GM18951 (cell line): ENCODE data around the gene PLEKHB1.

Experiments used
- POLR2A ChIP-seq: IDR thresholded peaks from 4 replicates; pipeline ENCODE4 v1.6.1; 2011; ENCODE audit warnings: mild to moderate bottlenecking; ENCODE audit not compliant: insufficient read length, insufficient read depth; ENCODE audit errors: extremely low read depth
- in situ Hi-C: fragments of 300-500 bp; cut with MboI; formaldehyde crosslinking; loops from one replicate; pipeline ENCODE4 v1.12.0; 2022; ENCODE audit warnings: low sequenced_read_pairs, mixed read lengths, inconsistent platforms; ENCODE audit not compliant: unreplicated experiment

PLEKHB1 gene

DNA sequence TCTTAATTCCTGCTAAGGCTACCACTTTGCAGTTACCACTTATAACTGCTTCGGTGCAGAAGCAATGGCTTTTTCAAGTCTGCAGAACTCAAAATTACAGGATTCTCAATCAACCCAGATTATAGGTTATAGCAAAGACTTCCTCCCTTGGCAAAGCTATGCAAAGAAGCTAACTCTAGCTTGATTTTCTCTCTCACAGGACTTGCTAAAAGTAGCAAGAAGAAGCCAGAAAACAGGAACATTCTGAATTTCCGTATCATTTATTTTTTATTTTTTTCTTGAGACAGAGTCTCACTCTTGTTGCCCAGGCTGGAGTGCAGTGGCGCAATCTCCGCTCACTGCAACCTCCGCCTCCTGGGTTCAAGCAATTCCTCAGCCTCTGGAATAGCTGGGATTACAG lies 10.7 kb upstream of the PLEKHB1 start:
- no peak for TF ChIP-seq POLR2A
- in situ Hi-C loops = no loop called here

DNA sequence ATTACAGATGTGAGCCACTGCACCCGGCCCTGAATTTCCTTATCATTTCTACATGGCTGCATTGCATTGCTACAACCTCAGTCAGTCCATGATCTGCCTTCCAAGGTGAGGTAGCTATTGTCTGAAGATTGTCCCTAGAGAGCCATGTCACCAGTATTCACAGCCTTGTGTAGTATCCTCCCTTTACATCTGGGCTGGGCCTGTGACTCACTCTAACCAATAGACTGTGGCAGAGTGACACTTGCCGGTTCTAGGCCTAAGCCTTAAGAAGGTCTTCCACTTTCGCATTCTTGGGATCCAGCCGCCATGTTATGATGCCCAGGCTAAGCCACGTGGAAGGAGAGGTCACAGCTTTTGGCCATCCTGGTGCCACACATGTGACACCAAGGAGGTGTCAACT lies 10.1 kb upstream of the PLEKHB1 start:
- TF ChIP-seq POLR2A = no peak
- in situ Hi-C loops = no loop called here

DNA sequence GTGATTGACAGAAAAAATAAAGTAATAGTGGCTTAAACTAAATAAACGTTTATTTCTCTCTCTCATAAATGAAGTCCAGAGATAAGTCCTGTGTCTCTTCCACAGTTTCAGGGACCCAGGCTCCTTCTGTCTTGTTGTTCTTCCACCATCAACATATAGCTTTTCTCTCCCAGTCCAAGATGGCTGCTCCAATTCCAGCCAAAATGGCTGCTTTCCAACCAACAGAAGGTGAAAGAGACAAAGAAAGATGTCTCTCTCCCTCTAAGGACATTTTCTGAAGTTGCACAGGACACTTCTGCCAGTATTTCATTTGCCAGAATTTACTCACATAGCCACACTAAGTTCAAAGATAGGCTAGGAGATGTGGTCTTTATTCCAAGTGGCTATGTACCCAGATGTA lies 9.4 kb upstream of the PLEKHB1 start:
- in situ Hi-C loops = no loop called here
- TF ChIP-seq POLR2A = no peak

DNA sequence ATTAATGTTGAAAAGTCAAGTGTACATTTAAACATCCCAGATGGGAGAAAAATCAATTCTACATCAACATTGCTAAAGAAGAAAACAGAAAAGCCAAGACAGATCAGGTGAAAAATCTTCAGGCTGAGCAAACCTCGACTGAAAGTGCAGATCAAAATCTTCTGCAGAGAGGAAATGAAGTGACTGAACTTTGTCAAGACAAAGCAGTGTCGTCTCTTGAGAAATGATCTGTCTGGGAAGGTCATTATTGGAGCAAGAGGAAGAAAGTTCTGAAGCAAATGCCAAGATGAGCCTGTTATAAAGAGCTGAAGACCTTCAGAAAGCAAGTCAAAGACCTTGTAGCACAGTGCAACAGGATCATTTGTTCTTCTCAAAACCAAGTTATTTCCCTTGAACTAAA lies 5.8 kb upstream of the PLEKHB1 start:
- no peak for TF ChIP-seq POLR2A
- in situ Hi-C loops = no loop called here

DNA sequence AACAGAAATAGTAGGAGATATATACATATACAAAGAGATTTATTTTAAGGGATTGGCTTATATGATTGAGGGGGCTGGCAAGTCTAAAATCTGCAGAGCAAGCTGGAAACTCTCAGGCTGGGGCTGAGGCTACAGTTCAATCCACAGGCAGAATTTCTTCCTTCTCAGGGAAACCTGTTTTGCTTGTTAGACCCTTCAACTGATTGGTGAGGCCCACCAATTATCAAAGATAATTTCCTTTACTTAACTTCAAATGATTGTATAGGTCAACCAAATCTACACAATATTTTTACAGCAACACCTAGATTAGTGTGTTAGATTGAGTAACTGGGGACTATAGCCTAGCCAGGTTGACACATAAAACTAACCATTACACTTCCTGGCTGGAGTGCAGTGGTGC lies 4.7 kb upstream of the PLEKHB1 start:
- in situ Hi-C loops = no loop called here
- TF ChIP-seq POLR2A = no peak

DNA sequence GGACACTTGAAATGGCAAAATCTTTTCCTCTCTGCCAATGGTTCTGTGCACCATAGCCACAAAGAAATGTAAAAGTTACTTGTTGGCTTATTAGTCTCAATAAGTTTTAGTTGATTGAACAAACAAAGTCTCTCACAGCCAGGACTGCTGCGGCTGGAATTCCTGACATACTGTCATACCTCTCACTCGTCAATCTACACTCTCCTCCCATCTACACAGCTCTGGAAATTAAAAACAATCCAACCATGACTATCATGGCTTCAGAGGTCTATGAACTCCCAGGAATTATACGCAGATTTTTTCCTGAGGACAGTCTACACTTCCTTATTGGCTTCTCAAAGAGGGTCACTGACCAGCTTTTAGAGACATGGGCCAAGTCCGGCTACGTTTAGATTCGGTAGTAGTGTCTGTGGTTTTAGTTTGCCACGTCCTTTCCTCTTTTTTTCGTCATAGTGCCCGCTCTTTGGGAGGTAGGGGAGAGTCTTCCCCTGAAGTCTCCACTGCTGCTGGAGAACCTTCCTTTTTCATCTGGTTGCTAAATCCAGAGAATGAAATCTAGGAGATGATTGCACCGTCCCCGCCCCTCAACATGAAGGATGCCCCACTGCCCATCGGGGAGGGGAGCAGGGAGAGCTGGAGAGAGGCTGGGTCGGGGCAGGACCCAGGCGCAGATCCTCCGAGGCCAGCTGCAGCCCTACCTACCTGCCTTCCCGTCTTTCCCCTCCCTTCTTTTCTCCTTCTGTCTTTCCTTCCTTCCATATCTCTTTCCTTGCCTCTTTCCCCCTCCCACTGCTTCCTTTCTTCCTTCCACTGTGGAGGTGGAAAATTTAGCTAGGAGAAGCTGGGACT lies 1.0 kb upstream of the PLEKHB1 start:
- in situ Hi-C loops = no loop called here

DNA sequence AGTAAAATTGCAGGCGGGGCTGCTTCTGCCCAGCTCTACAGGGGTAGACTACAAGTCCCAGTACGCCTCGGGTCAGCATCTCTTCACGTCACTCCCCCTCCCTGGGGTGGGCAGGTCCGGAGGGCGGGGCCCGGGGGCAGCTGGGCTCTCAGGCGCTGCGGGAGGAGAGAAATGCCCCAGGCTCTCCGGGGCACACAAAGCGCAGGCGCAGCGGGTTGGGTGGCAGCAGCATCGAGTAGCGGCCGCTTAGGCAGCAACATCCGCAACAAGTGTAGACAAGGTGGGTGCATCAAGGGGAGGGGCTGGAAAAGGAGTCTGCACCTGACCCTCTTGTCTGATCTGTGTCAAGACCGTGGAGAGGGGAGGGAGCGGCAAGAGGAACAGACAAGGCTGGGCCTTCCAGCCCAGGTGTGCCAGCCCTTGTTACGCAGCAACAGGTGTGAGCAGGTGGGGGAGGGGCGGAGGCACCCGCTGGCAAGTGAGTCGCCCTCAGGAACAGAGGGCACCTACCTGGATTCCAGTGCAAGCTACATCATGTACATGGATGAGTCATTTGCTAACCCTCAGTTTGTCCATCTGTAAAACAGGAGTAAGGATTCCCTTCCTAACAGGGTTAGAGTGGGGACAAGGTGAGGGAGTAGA lies 1.2 kb downstream of the PLEKHB1 start:
- in situ Hi-C loops = no loop called here
- no peak for TF ChIP-seq POLR2A

More for the DNA sequence above, 1.0 kb upstream of the PLEKHB1 start:
- TF ChIP-seq POLR2A = no peak

DNA sequence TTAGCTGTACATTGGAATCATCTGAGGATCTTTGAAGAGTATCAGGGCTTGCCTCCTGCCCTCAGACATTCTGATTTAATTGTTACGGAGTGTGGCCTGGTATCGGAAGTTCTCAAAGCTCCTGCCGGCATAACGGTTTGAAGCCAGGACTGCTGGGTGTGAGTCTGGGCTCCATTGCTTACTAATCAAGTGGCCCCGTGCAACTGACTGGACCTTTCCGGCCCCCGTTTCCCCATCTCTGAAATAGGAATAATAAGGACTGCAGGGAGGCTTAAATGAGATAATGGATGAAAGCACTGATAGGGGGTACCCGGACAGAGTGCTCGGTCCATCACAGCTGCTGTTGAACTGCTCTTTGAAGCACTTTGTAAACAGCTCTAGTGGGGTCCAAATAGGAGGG lies 1.7 kb downstream of the PLEKHB1 start:
- no peak for TF ChIP-seq POLR2A
- in situ Hi-C loops = no loop called here

DNA sequence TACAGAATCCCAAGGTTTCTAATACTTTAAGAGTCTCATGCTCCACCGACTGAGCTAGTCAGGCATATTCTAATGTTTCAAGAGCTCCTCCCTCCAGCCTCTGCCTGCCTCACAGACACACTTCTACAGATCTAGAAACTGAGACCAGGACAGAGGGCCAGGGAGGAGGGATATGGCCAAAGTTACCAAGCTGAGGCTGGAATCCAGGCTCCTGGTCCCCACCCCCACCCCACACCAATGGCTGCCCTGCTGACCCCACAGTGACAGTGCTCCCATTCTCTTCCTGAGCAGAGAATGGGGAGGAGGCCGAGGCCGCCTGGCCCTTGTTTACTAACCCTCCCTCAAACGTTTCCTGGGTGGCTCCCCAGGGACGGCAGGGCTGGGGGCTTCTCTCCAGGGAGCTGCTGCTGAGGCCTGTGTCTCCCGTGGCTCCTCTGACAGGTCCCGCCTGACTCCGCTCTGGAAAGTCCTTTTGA lies 2.2 kb downstream of the PLEKHB1 start:
- in situ Hi-C loops = no loop called here
- no peak for TF ChIP-seq POLR2A

DNA sequence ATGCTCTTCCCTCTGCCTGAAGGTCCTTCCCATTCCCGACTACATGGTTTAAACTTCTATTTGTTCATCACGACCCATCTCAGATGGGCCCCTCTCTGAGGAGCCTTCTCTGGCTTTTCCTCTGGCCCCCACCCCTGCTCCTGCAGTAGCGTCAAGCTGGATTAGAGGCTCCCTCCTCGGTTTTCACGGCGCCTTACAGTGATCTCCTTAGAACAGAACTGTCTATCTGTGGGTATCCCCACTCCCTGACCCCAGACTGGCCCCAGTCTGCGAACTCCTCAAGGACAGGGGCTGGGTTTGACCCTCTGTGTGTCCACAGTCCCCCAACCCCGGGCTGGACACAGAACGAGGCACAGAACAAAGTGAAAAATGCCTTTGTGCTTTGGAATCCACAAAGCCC lies 2.8 kb downstream of the PLEKHB1 start:
- in situ Hi-C loops = no loop called here
- no peak for TF ChIP-seq POLR2A

DNA sequence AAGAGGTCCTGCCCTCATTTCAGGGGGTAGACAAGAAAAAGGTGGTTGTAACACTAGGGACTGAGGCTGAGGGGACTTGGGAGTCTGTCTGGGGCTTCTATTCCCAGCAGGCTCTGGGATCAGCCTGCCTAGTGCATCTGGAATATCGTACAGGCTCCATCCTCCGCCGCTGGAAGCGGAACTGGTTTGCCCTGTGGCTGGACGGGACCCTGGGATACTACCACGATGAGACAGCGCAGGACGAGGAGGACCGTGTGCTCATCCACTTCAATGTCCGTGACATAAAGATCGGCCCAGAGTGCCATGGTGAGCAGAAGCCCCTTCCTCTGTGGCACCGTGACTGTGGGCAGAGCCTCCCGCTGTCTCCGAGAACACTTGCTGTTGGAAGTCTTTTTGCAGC lies 4.0 kb downstream of the PLEKHB1 start:
- in situ Hi-C loops = no loop called here
- no peak for TF ChIP-seq POLR2A

DNA sequence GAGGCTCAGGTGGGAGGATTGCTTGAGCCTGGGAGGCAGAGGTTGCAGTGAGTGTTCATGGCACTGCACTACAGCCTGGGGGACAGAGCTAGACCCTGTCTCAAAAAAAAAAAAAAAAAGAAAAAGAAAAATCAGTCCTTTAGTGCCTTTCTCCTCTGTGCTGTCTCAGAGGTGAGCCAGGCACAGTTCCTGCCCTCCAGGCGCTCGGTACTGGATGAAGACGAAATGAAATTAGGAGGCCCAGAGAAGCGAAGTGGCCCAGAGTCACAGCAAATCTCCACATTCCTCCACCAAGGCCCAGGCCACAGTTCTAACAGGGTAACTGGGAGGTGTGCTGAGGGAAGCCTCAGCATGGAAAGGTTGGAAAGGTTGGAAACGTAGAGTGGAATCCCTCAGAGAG lies 4.9 kb downstream of the PLEKHB1 start:
- in situ Hi-C loops = no loop called here

DNA sequence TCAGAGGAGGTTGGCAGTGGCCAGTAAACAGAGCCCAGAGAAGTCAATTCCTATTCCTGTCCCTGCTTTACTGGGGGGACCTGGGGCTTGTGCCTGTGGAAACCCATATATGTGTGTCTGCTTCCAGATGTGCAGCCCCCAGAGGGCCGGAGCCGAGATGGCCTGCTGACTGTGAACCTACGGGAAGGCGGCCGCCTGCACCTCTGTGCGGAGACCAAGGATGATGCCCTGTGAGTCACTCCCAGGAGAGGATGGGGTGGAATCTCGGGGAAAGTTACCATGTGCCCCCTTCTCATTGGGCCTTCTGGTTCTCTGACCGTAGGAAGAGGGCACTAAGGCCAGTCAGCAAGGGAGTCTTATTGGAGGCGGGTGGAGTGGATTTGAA lies 5.3 kb downstream of the PLEKHB1 start:
- in situ Hi-C loops = no loop called here

More for the DNA sequence above, 4.9 kb downstream of the PLEKHB1 start:
- TF ChIP-seq POLR2A = no peak

DNA sequence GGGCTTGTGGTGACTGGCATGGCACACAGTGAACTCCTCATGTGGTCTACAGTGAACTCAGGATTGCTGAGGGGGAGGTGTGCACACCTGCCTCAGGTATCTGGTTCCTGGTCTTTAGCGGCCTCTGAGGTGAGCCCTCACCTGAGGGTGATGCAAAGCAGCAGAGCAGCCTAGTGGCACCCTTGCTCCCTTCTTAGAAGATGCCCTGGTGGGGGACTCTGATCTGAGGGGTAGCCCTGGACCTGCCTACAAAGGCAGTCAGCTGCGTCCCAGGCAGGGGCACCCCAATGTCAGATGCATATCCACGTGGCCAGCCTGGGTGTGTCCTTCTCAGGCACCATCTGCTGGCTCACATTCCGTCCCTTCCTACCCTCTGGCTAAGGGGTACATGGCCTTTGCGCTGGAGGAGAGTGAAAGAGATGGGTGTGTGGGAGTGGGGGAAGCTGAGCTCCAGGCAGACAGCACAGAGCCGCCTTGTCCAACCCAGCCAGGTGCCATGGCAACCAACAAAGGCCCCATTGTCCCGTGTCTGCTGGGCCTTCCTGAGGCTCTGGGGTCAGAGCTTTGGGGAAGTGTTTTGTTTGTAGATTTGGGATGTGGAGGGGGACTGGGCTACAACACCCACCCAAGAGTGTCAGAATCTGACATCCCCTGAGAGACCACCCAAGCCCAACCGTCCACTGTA lies 5.8 kb downstream of the PLEKHB1 start:
- in situ Hi-C loops = no loop called here
- no peak for TF ChIP-seq POLR2A

More for the DNA sequence above, 5.3 kb downstream of the PLEKHB1 start:
- no peak for TF ChIP-seq POLR2A
